Measurements from ENCODE around the gene COPS9. TPM values are rescaled to one million over a fixed set of nuclear protein-coding genes. Genes with fewer than 3 reads are reported as not detected.

COPS9 gene
- total RNA-seq, 1 donor from 2014 or later: 143 TPM

- Mint-ChIP-seq H3K36me3 (ENCODE audit: low read depth) (peaks cover 2% of the 10 kb centered on the region), H3K4me1 (peaks cover 12% of the 10 kb centered on the region), H3K4me3 (peak overlapping the region; percentile 97), H3K27ac (ENCODE audit: unreplicated experiment) (peak overlapping the region; percentile 92), H3K9me3 (no peaks in the 10 kb centered on the region), H3K27me3 (ENCODE audit: low read depth) (peaks cover 14% of the 10 kb centered on the region)
- TF ChIP-seq CTCF (conservative IDR thresholded peaks at IDR 0.05): no peak
- no peak for DNase-seq (ENCODE audit: low read depth, low spot score)
These were observed 446 bp downstream of the COPS9 start for GRCh38 chr2:240135706-240136012.

GRCh38 chr2:240134956-240135520, 1.1 kb downstream of the COPS9 start:
- no peak for DNase-seq (ENCODE audit: low read depth, low spot score)
- Mint-ChIP-seq H3K27me3 (ENCODE audit: low read depth) (peaks cover 11% of the 10 kb centered on the region), H3K4me3 (peak overlapping the region; percentile 97), H3K36me3 (ENCODE audit: low read depth) (peaks cover 3% of the 10 kb centered on the region), H3K27ac (ENCODE audit: unreplicated experiment) (peak overlapping the region; percentile 92), H3K9me3 (no peaks in the 10 kb centered on the region), H3K4me1 (peaks cover 12% of the 10 kb centered on the region)
- TF ChIP-seq CTCF (conservative IDR thresholded peaks at IDR 0.05): no peak

GRCh38 chr2:240134466-240134865, 1.6 kb downstream of the COPS9 start:
- H3K9me3 Mint-ChIP-seq: no peaks in the 10 kb centered on the region
- H3K36me3 Mint-ChIP-seq (ENCODE audit: low read depth): peaks cover 4% of the 10 kb centered on the region
- peaks cover 12% of the 10 kb centered on the region for H3K4me1 Mint-ChIP-seq
- peak overlapping the region; percentile 97 for H3K4me3 Mint-ChIP-seq
- no peak for TF ChIP-seq CTCF (conservative IDR thresholded peaks at IDR 0.05)
- DNase-seq (ENCODE audit: low read depth, low spot score): no peak
- H3K27me3 Mint-ChIP-seq (ENCODE audit: low read depth): peaks cover 11% of the 10 kb centered on the region
- no peak overlapping the region for H3K27ac Mint-ChIP-seq (ENCODE audit: unreplicated experiment)

GRCh38 chr2:240133401-240133800, 2.7 kb downstream of the COPS9 start:
- H3K27me3 Mint-ChIP-seq (ENCODE audit: low read depth): peaks cover 9% of the 10 kb centered on the region
- H3K9me3 Mint-ChIP-seq: no peaks in the 10 kb centered on the region
- peak overlapping the region; percentile 97 for H3K4me3 Mint-ChIP-seq
- H3K27ac Mint-ChIP-seq (ENCODE audit: unreplicated experiment): no peak overlapping the region
- peaks cover 4% of the 10 kb centered on the region for H3K36me3 Mint-ChIP-seq (ENCODE audit: low read depth)
- TF ChIP-seq CTCF (conservative IDR thresholded peaks at IDR 0.05): no peak
- peaks cover 12% of the 10 kb centered on the region for H3K4me1 Mint-ChIP-seq
- no peak for DNase-seq (ENCODE audit: low read depth, low spot score)

GRCh38 chr2:240132651-240132980, 3.5 kb downstream of the COPS9 start:
- H3K4me3 Mint-ChIP-seq: peak overlapping the region; percentile 85
- H3K27ac Mint-ChIP-seq (ENCODE audit: unreplicated experiment): no peak overlapping the region
- peaks cover 9% of the 10 kb centered on the region for H3K27me3 Mint-ChIP-seq (ENCODE audit: low read depth)
- no peak for TF ChIP-seq CTCF (conservative IDR thresholded peaks at IDR 0.05)
- H3K4me1 Mint-ChIP-seq: peaks cover 12% of the 10 kb centered on the region
- H3K36me3 Mint-ChIP-seq (ENCODE audit: low read depth): peaks cover 4% of the 10 kb centered on the region
- no peaks in the 10 kb centered on the region for H3K9me3 Mint-ChIP-seq
- no peak for DNase-seq (ENCODE audit: low read depth, low spot score)

All from neural crest cell (in vitro differentiated cells).